HG03520 (cell line): ENCODE measurements around the gene ZSCAN5B.
"Not testable (repeated sequence)": the region's sequence is repeated elsewhere in the genome, so short reads cannot be mapped to it uniquely, and the experiment has no call there.

Source experiments
- ATAC-seq: cut with Tn5 transposase; IDR thresholded peaks from one replicate; pipeline ENCODE4 v1.9.1; 2021; ENCODE audit warnings: mild to moderate bottlenecking, moderate library complexity; ENCODE audit not compliant: unreplicated experiment

ZSCAN5B gene

GRCh38 chr19:56197646-56198045 lies at the start of gene ZSCAN5B:
Gene ZSCAN5B (minus strand): TSS chr19:56197783. CDS start chr19:56193052, 4,731 bp downstream.
- not testable (repeated sequence) for ATAC-seq

GRCh38 chr19:56245764-56246163 lies 48.2 kb upstream of the ZSCAN5B start:
- ATAC-seq = not testable (repeated sequence)

- no peak for ATAC-seq
These were observed 47.6 kb upstream of the ZSCAN5B start for GRCh38 chr19:56245121-56245740.

- ATAC-seq = no peak
These were observed 25.9 kb upstream of the ZSCAN5B start for GRCh38 chr19:56223481-56223880.

GRCh38 chr19:56222901-56223300 lies 25.3 kb upstream of the ZSCAN5B start:
- no peak for ATAC-seq

- no peak for ATAC-seq
These were observed 24.3 kb upstream of the ZSCAN5B start for GRCh38 chr19:56221851-56222250.

GRCh38 chr19:56221442-56221841 lies 23.9 kb upstream of the ZSCAN5B start:
- not testable (repeated sequence) for ATAC-seq

- ATAC-seq = no peak
These were observed 21.4 kb upstream of the ZSCAN5B start for GRCh38 chr19:56218961-56219360.

- no peak for ATAC-seq
These were observed 19.7 kb upstream of the ZSCAN5B start for GRCh38 chr19:56217039-56217949.

GRCh38 chr19:56211718-56212117 lies 14.1 kb upstream of the ZSCAN5B start:
- no peak for ATAC-seq

GRCh38 chr19:56210036-56210435 lies 12.5 kb upstream of the ZSCAN5B start:
- ATAC-seq = not testable (repeated sequence)

GRCh38 chr19:56209091-56209490 lies 11.5 kb upstream of the ZSCAN5B start:
- ATAC-seq = no peak

GRCh38 chr19:56207581-56207980 lies 10.0 kb upstream of the ZSCAN5B start:
- not testable (repeated sequence) for ATAC-seq

- no peak for ATAC-seq
These were observed 4.4 kb upstream of the ZSCAN5B start, which contains the start of gene ZSCAN5C for GRCh38 chr19:56201973-56202372. Gene ZSCAN5C (plus strand): TSS chr19:56202273. CDS start chr19:56205914, 3,641 bp downstream.

- no peak for ATAC-seq
These were observed 2.1 kb upstream of the ZSCAN5B start for GRCh38 chr19:56199687-56200086.

GRCh38 chr19:56193981-56194640 lies 3.5 kb downstream of the ZSCAN5B start:
- no peak for ATAC-seq

GRCh38 chr19:56191711-56192110 lies 5.9 kb downstream of the ZSCAN5B start:
- no peak for ATAC-seq

- no peak for ATAC-seq
These were observed 6.5 kb downstream of the ZSCAN5B start for GRCh38 chr19:56191115-56191514.

GRCh38 chr19:56189785-56190184 lies 7.8 kb downstream of the ZSCAN5B start:
- no peak for ATAC-seq

- no peak for ATAC-seq
These were observed 19.9 kb downstream of the ZSCAN5B start for GRCh38 chr19:56177564-56178243.

GRCh38 chr19:56176881-56177280 lies 20.7 kb downstream of the ZSCAN5B start:
- ATAC-seq = no peak
